Natural killer cell (primary cell): ENCODE data around the gene DSTN. TPM values are rescaled to one million over a fixed set of nuclear protein-coding genes. Genes with fewer than 3 reads are reported as not detected.
A peak's percentile ranks its signal among the peaks of the same experiment; 100 is the strongest.

Experiments
- ATAC-seq, 3 donors: fragments of 150-1000 bp in 2 of 3; fragments of 200-7000 bp in 1 of 3; cut with Tn5 transposase; 1 replicate in 1 of 3; 2 replicates in 2 of 3; pipeline ENCODE4 v1.10.0; 2021; ENCODE audit warnings: mild to moderate bottlenecking in 2 of 3, moderate library complexity in 2 of 3
- DNase-seq, 2 donors: peaks; one replicate each; pipeline versions ENCODE4 v3.0.0 to v3.0.0-alpha.2; 2013 to 2021; ENCODE audit warnings: mixed read lengths in 1 of 2
- H3K27ac ChIP-seq: one replicate; pipeline ENCODE4 v1.5.1; 2013; ENCODE audit warnings: mild to moderate bottlenecking, low read length
- H3K27me3 ChIP-seq: one replicate; pipeline ENCODE4 v1.6.1; 2013; ENCODE audit warnings: low read length; ENCODE audit not compliant: control insufficient read depth, insufficient read depth
- H3K36me3 ChIP-seq: one replicate; pipeline ENCODE4 v1.6.1; 2013; ENCODE audit warnings: low read length; ENCODE audit not compliant: control insufficient read depth, insufficient read depth
- H3K4me1 ChIP-seq: one replicate; pipeline ENCODE4 v1.6.1; 2013; ENCODE audit warnings: low read length; ENCODE audit not compliant: control insufficient read depth, insufficient read depth
- H3K4me3 ChIP-seq: one replicate; pipeline ENCODE4 v1.5.1; 2013; ENCODE audit warnings: low read length
- H3K9me3 ChIP-seq: one replicate; pipeline ENCODE4 v1.6.1; 2013; ENCODE audit warnings: low read length; ENCODE audit not compliant: control insufficient read depth, insufficient read depth
- H3K27ac Mint-ChIP-seq, 2 donors: one replicate each; pipeline ENCODE4 v1.8.0; 2022; ENCODE audit warnings: mild to moderate bottlenecking in 2 of 2, mixed read lengths in 2 of 2, moderate library complexity in 1 of 2
- H3K27me3 Mint-ChIP-seq, 2 donors: one replicate each; pipeline ENCODE4 v1.8.0; 2022; ENCODE audit warnings: low read depth in 2 of 2, mixed read lengths in 2 of 2
- H3K36me3 Mint-ChIP-seq: one replicate; pipeline ENCODE4 v1.8.0; 2022; ENCODE audit warnings: mixed read lengths
- H3K4me1 Mint-ChIP-seq, 2 donors: one replicate each; pipeline ENCODE4 v1.8.0; 2022; ENCODE audit warnings: mixed read lengths in 2 of 2
- H3K4me3 Mint-ChIP-seq: one replicate; pipeline ENCODE4 v1.8.0; 2022; ENCODE audit warnings: mild to moderate bottlenecking, moderate library complexity, mixed read lengths
- H3K9me3 Mint-ChIP-seq, 2 donors: one replicate each; pipeline ENCODE4 v1.8.0; 2022; ENCODE audit warnings: mixed read lengths in 2 of 2
- WGBS: methylation state at CpG from one replicate; pipeline ENCODE4 v1.1.7; 2013; ENCODE audit warnings: missing lambda C conversion rate; ENCODE audit not compliant: insufficient coverage; 5-methylcytosine and 5-hydroxymethylcytosine counted together
- intact Hi-C: fragments of 100-400 bp; cut with micrococcal nuclease; formaldehyde crosslinking; loops from one replicate; pipeline ENCODE4 v1.14.2; 2022
- total RNA-seq, 4 donors: library from RNA; stranded (reverse); fragments of 120-200 nt in 1 of 4; gene quantifications; one replicate each; pipeline versions ENCODE4 v1.2.3 to v1.2.4, GENCODE V29; 2013 to 2022
- TF ChIP-seq, protein P1 (sequence below): fragments of 200-600 bp; IDR thresholded peaks from one replicate; pipeline ENCODE4 v1.8.0; 2022; ENCODE audit warnings: antibody characterized with exemption

The DSTN gene
- total RNA-seq, 3 donors from 2014 or later (not counting 1 experiment from before 2014, with no cell fraction given), result 47.5 to 73.5 (median 70.0) TPM

DNA sequence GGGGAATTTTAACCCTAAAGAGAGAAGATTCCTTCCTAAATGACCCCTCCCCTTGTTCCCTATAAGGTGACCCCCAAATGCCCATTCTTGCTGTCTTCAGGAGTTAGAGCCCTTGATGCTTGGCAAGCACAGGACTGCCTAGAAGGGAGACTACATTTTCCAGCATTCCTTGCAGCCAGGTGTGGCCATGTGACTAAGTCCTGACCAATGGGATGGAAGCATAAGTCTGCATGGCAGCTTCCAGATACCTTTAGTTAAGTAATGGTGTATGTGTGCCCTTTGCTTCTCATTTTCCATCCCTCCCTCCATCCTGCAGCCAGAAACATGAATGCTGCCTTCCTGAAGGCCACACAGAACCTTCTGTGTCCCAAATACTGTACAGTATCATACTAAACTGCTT, 44.2 kb upstream of the DSTN start:
- Histone ChIP-seq H3K27me3 (peaks cover 2% of the 10 kb centered on the region), H3K36me3 (no peaks in the 10 kb centered on the region), H3K4me1 (peaks cover 7% of the 10 kb centered on the region), H3K27ac (no peak overlapping the region), H3K4me3 (no peak overlapping the region), H3K9me3 (no peaks in the 10 kb centered on the region)
- H3K9me3 Mint-ChIP-seq, result no peaks in the 10 kb centered on the region
- H3K27ac Mint-ChIP-seq, result no peak overlapping the region
- peak in 1 of 3 donors; percentile 57 for ATAC-seq
- TF ChIP-seq, protein P1, sequence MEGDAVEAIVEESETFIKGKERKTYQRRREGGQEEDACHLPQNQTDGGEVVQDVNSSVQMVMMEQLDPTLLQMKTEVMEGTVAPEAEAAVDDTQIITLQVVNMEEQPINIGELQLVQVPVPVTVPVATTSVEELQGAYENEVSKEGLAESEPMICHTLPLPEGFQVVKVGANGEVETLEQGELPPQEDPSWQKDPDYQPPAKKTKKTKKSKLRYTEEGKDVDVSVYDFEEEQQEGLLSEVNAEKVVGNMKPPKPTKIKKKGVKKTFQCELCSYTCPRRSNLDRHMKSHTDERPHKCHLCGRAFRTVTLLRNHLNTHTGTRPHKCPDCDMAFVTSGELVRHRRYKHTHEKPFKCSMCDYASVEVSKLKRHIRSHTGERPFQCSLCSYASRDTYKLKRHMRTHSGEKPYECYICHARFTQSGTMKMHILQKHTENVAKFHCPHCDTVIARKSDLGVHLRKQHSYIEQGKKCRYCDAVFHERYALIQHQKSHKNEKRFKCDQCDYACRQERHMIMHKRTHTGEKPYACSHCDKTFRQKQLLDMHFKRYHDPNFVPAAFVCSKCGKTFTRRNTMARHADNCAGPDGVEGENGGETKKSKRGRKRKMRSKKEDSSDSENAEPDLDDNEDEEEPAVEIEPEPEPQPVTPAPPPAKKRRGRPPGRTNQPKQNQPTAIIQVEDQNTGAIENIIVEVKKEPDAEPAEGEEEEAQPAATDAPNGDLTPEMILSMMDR, result no peak
- peaks cover 15 to 18% of the 10 kb centered on the region in 2 donors for H3K4me1 Mint-ChIP-seq
- intact Hi-C loops, result no loop called here
- H3K36me3 Mint-ChIP-seq, result no peaks in the 10 kb centered on the region
- DNase-seq, result peak in 1 of 2 donors; percentile 58
- peaks cover 0 to 3% of the 10 kb centered on the region in 2 donors for H3K27me3 Mint-ChIP-seq
- H3K4me3 Mint-ChIP-seq, result no peak overlapping the region

DNA sequence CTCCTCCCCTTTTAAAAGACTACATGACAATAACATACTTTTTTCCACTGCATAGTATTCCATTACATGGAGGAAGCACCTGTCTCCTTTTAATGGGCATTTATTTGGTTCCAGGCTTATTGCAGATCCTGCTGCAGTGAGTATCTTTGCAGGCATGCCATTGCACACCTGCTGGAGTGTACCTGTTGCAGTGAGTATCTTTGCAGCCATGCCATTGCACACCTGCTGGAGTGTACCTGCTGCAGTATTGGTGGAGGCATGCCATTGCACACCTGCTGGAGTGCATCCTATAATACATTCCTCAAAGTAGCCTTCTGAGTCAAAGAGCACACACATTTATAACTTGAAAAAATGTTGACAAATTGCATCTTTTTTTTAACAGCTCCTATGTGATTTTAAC, 40.3 kb upstream of the DSTN start:
- no peak for DNase-seq
- Mint-ChIP-seq H3K36me3 (no peaks in the 10 kb centered on the region), H3K4me3 (peak overlapping the region; percentile 87), H3K27me3 (peaks cover 0 to 3% of the 10 kb centered on the region in 2 donors), H3K9me3 (no peaks in the 10 kb centered on the region), H3K4me1 (peaks cover 33% of the 10 kb centered on the region in 2 donors), H3K27ac (peak overlapping the region in 1 of 2 donors; percentile 57)
- Histone ChIP-seq H3K4me1 (peaks cover 24% of the 10 kb centered on the region), H3K9me3 (no peaks in the 10 kb centered on the region), H3K4me3 (no peak overlapping the region), H3K36me3 (no peaks in the 10 kb centered on the region), H3K27ac (no peak overlapping the region), H3K27me3 (peaks cover 6% of the 10 kb centered on the region)
- no peak for ATAC-seq
- intact Hi-C loops, result no loop called here
- TF ChIP-seq, protein P1, result no peak

DNA sequence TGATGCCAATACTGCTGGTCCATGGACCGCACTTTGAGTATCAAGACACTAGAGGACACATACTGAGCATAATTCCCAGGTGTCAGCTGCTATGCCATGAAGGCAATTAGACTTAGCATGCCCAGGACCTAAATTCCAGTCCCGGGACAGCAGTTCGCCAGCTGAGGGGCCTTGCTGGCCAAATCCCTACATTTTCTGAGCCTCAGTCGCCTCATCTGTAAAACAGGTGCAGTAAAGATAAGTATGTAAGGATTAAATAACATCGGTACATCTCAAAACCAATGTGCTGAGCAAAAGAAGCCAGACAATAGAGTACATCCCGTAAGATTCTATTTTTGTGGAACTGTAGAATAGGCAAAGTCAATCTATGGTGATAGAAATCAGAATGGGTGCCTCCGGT, 39.7 kb upstream of the DSTN start:
- ATAC-seq, result no peak

More for the DNA sequence above, 39.7 kb upstream of the DSTN start:
- peak overlapping the region; percentile 35 to 57 for H3K27ac Mint-ChIP-seq
- Histone ChIP-seq H3K27ac (no peak overlapping the region), H3K9me3 (no peaks in the 10 kb centered on the region), H3K36me3 (no peaks in the 10 kb centered on the region), H3K4me1 (peaks cover 24% of the 10 kb centered on the region), H3K27me3 (peaks cover 6% of the 10 kb centered on the region), H3K4me3 (no peak overlapping the region)
- H3K9me3 Mint-ChIP-seq, result no peaks in the 10 kb centered on the region
- no peak for DNase-seq
- TF ChIP-seq, protein P1, result no peak
- 86% methylated on average over 7 of the region's 7 CpGs for WGBS
- peak overlapping the region; percentile 87 for H3K4me3 Mint-ChIP-seq
- no peaks in the 10 kb centered on the region for H3K36me3 Mint-ChIP-seq
- peaks cover 0 to 3% of the 10 kb centered on the region in 2 donors for H3K27me3 Mint-ChIP-seq
- intact Hi-C loops, result no loop called here
- H3K4me1 Mint-ChIP-seq, result peaks cover 33% of the 10 kb centered on the region in 2 donors
